HS-5 (cell line): ENCODE measurements around the gene SLC50A1.
A peak's percentile ranks its signal among the peaks of the same experiment; 100 is the strongest.

Experiments used
- DNase-seq: peaks from one replicate; pipeline ENCODE4 v3.0.0-alpha.2; 2012; ENCODE audit warnings: low read depth

SLC50A1 gene

GRCh38 chr1:155135415-155136028 lies at the start of gene SLC50A1:
TSS of gene SLC50A1 (plus strand) at chr1:155135852. CDS start at chr1:155135912, 60 bp downstream.
- peak; percentile 52 for DNase-seq

- DNase-seq: no peak
Measured at GRCh38 chr1:155086128-155086741, 49.4 kb upstream of the SLC50A1 start.

GRCh38 chr1:155086856-155087535 lies 48.7 kb upstream of the SLC50A1 start:
- no peak for DNase-seq

GRCh38 chr1:155091071-155092051 lies 44.3 kb upstream of the SLC50A1 start:
- DNase-seq: no peak

- DNase-seq: no peak
Measured at GRCh38 chr1:155092131-155092530, 43.5 kb upstream of the SLC50A1 start.

- DNase-seq: no peak
Measured at GRCh38 chr1:155092641-155093040, 43.0 kb upstream of the SLC50A1 start.

- DNase-seq: no peak
Measured at GRCh38 chr1:155093911-155094621, 41.6 kb upstream of the SLC50A1 start.

- no peak for DNase-seq
Measured at GRCh38 chr1:155094622-155094948, 41.1 kb upstream of the SLC50A1 start.

GRCh38 chr1:155099331-155099730 lies 36.3 kb upstream of the SLC50A1 start:
- no peak for DNase-seq

GRCh38 chr1:155103325-155103724 lies 32.3 kb upstream of the SLC50A1 start:
- DNase-seq: no peak

- DNase-seq: no peak
Measured at GRCh38 chr1:155104605-155105534, 30.8 kb upstream of the SLC50A1 start.

- DNase-seq: no peak
Measured at GRCh38 chr1:155105604-155106011, 30.0 kb upstream of the SLC50A1 start.

- no peak for DNase-seq
Measured at GRCh38 chr1:155106862-155107261, 28.8 kb upstream of the SLC50A1 start.

GRCh38 chr1:155107309-155108264 lies 28.1 kb upstream of the SLC50A1 start:
- no peak for DNase-seq

GRCh38 chr1:155108296-155108695 lies 27.4 kb upstream of the SLC50A1 start:
- DNase-seq: no peak

GRCh38 chr1:155110381-155110780 lies 25.3 kb upstream of the SLC50A1 start:
- no peak for DNase-seq

GRCh38 chr1:155110826-155111225 lies 24.8 kb upstream of the SLC50A1 start:
- no peak for DNase-seq

- DNase-seq: no peak
Measured at GRCh38 chr1:155113450-155113980, 22.1 kb upstream of the SLC50A1 start.

- DNase-seq: no peak
Measured at GRCh38 chr1:155116113-155116764, 19.4 kb upstream of the SLC50A1 start.
